Hematopoietic multipotent progenitor cell treated with erythropoietin and hydrocortisone succinate and interleukin-3 and kit ligand, for 6 days (in vitro differentiated cells): Measurements from ENCODE around the gene PIGT.

Source experiments
- DNase-seq: peaks from one replicate; pipeline ENCODE4 v3.0.0-alpha.2; 2015

Gene PIGT

DNA sequence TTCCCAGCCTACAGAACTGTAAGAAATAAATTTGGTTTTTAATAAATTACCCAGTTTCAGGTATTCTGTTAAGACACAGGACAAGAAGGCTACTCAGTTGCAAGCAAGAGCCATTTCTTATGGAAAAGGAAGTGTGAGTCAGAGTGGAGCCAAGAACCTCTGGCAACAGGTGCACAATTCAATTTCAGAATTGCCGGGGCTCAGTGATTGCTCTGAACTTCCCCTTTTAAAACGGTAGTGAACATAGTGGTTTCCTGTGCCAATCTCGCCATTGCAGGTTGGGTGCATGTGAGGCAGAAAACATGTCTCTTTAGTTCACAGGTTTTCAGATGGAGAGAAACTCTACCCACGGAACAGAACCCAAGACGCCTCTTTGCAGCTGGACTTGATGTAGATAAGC is 16.4 kb downstream of the PIGT start:
- peak; percentile 64 for DNase-seq

DNA sequence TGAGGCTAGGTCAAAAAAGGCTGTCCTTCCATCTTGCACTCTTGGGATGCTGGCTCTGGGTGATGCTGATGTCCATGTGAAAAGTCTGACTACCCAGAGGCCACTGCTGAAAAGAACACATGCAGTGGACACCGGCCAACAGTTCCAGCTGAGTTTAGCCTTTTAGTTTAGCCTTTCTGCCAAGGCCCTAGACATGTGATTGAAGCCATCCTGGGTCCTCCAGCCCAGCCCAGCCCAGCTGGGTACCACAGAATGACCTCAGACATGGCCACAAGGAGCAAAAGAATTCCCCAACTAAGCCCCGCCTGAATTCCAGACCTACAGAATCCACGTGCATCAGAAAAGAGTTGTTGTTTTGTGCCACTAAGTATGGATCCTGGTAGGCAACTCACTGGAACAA is 17.4 kb downstream of the PIGT start:
- no peak for DNase-seq

DNA sequence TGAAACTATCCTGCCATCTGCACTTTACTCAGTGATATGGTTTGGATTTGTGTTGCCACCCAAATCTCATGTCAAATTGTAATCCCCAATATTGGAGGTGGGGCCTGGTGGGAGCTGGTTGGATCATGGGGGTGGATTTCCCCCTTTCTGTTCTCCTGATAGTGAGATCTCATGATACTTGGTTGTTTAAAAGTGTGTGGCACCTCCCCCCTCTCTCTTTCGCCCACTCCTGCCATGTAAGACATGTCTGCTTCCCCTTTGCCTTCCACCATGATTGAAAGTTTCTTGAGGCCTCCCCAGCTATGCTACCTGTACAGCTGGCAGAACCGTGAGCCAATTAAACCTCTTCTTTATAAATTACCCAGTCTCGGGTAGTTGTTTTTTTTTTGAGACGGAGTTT is 18.0 kb downstream of the PIGT start:
- no peak for DNase-seq

DNA sequence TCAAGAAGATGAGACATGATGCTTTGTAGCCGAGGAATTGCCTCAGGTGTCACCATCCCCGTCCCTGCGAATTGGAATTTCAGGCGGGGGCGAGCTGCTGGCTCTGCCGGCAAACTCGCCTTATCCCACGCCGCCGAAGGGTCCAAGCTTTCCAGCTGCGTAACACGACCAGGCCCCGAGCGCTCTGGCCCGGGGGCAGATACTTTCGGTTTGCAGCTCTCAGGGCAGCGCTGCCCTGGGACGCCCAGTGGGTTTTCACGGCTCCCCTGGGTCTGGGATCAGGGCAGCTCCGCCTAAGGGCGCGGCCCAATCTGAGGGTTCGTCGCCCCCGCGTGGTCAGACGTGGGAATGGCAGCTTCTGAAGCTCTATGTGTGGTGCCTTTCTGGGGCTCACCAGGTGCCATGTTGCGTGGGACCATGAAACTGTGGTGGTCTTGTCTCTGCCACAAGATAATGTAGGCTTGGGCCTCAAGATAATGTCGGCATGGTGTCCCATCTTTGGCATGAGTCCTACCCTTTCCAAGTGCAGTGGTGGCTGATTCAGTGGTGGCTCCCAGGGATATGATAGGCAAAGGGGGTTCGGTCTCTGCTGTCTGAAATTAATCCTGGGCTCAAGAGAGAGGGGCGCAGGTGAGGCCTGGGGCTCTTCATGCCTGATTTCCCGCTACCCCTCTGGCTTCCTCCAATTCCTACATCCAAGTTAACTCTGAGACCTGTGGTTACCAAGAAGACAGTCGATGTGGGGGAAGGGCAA is 21.0 kb downstream of the PIGT start:
- peak; percentile 93 for DNase-seq

DNA sequence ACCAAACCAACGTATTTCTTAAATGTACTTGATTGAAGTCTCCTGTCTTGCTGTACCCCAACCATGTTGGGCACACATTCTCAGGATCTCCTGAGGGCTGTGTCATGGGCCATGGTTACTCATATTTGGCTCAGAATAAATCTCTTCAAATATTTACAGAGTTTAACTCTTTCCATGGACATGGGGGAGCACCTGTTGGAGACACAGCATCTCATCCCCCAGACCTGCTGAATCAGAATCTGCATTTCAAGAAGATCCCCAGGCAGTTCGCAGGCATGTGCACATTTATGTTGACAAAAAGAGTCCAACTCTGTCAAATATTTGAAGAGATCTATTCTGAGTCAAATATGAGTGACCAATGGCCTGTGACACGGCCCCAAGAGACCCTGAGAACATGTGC is 24.5 kb downstream of the PIGT start:
- no peak for DNase-seq

DNA sequence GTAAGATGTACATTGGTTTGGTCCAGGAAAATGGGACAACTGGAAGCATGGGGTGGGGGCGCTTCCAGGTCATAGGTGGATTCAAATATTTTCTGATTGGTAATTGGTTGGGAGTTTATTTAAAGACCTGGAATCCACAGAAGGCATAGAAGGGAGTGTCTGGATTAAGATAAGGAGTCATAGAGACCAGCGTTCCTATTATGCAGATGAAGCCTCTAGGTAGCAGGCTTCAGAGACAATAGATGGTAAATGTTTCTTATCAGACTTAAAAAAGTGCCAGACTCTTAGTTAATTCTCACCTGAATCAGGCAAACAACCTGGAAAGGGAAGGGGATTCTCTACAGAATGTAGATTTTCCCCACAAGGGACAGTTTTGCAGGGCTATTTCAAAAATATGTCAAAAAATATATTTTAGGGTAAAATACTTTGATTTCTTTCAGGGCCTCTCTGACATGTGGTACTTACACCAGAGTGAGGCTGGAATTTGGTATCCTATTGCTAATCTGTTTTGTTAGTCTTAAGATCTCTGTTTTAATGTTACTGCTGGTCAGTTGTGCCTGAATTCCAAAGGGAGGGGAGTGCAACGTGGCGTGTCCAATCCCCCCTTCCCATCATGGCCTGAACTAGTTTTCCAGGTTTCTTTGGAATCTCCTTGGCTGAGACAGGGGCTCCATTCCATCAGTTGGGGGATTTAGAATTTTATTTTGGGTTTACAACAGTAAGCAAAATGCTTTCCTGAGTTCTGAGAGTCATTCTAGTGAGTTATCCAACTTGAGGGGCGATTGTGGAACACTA is 25.1 kb downstream of the PIGT start:
- DNase-seq: no peak

DNA sequence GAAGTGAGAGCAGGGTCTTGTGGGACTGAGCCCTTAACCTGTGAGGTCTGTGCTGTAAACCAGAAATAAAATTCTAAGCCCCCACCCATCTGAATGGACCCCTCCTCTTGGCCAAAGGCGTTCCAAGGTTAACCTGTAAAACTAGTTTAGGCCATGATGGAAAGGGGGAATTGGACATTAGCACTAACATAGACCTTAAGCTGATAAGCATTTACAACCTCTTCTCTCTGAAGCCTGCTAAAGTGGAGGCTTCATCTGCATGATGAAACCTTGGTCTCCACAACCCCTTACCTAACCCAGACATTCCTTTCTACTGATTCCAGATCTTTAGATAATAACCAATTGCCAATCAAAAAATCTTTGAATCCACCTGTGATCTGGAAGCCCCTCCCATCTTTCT is 25.8 kb downstream of the PIGT start:
- DNase-seq: no peak

DNA sequence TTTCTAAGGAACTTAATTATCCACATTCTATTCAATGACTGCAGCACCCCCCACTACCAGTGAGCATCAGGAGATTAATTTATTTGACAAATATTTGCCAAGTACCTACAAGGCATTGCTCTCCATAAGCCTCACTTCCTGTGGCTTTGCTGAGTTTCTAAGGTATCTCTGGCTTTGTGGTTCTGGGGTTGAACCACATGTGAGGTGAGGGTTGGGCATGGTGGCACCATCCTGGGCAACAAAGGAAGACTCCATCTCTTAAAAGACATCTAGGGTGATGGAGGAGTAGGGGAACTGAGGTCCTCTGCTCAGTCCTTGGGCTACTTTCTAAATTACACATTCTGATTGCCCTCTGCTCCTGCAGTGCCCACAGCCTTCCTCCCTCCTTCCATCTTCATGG is 28.1 kb downstream of the PIGT start:
- DNase-seq: no peak

DNA sequence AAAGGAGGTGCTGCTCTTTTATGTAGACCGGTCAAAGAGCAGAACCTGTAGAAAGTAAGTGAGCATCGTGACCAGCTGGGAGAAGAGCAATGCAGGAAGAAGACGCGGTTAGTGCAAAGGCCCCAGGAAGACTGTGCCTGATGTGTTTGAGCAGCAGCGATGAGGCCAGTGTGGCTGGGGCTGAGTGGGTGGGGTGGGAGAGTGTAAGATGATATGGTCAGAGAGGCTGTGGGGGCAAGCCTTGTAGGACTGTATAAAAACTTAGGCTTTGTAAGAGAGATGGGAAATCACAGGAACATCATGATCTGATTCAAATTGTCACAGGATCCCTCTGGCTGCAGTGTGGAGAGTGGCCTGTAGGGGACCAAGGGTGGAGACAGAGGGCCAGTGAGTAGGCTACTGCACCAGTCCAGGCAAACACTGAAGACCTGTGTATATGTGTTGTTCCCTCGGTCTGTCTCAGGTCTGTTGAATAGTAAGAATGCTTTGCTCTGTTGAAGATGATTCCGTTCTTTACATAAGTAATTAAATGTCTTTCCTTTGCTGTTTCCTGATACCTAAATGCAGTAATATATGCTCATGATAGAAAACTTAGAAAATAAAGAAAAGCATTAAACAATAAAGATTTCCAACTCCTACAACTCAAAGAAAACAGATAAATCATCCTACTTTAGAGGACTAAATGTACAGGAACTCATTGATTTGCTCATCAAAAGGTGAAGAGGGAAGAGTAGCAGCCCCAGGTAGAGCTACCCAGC is 30.0 kb downstream of the PIGT start:
- DNase-seq: peak; percentile 70

DNA sequence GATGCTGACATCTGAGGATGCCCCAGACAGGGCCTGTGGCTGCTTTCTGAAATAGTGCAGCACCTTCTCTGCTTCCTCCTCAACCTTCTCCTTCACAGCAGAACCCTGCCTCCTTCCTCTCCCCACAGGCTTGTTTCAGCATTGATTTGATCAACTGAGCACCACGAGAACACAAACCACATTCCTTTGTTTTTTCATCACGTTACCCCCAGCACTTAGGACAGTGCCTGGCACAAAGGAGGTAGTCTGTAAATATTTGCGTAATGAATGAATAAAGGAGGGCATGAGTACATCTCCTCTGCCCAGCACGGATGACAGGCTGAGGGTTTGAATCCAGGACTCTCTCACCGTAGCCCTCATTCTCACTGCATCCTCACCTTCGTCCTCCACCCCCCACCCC is 32.3 kb downstream of the PIGT start:
- DNase-seq: no peak

DNA sequence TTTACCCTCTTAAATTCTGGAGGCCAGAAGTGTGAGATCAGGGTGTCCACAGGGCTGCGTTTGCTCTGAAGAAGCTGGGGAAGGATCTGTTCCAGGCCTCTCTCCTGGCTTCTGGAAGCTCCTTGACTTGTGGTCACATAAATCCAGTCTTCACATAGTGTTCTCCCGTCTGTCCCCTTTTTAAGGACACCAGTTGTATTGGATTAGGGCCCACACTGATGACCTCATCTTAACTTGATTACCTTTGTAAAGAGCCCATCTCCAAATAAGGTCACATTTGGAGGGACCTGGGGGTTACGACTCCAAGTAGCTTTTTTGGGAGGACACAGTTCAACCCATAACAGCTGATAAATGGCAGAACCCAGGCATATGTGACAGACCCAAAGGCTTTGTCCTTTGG is 33.6 kb downstream of the PIGT start:
- DNase-seq: no peak

DNA sequence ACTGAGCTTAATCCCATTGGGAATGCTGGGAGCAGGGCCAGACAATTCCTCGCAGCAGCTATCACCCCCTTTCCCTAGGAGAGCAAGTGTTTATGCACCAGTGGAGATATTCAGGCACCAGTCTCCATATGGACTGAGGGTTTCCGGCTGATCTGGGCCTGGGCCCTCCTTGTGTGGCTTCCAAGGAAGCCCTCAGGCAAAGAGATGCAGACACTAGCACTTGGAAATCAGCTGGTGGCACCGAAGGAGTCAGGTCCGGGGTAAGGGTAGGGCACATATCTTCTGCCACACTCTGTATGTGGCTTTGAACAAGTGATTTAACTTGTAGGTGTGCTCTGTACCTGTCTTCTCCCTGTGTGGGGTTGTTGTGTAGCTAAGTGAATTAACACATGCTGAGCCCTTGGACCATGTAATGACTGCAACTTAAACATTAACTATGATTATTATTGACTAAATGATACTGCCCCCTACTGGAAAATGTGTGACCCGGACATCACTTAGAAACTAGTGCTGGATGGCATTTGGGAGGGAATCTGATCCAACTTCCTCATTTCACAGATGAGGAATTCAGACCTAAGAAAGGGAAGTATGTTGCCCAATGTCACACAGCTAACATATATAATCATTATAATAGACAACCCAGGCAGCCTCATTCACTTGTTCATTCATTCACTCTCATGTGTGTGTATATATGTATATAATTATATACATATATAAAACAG is 34.3 kb downstream of the PIGT start:
- DNase-seq: peak; percentile 90

DNA sequence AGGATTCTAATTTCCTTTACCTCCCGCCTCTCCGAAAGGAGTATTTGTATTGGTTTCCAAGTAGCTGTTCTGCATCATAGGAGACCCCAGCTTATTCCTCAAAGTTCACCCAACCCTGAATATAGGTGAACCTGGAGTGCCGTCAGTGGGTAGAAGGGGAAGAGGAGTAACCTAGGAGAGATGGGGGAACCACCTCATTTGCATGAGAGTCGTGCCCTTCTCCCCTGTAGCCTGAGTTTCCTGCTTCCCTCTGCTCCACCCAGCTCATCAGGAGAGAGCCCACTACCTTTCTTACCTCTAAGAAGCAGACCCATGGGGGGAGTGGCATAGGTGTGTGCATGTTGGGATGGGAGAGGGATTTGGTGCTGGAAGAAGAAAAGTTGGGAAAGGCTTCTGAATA is 36.3 kb downstream of the PIGT start:
- no peak for DNase-seq

DNA sequence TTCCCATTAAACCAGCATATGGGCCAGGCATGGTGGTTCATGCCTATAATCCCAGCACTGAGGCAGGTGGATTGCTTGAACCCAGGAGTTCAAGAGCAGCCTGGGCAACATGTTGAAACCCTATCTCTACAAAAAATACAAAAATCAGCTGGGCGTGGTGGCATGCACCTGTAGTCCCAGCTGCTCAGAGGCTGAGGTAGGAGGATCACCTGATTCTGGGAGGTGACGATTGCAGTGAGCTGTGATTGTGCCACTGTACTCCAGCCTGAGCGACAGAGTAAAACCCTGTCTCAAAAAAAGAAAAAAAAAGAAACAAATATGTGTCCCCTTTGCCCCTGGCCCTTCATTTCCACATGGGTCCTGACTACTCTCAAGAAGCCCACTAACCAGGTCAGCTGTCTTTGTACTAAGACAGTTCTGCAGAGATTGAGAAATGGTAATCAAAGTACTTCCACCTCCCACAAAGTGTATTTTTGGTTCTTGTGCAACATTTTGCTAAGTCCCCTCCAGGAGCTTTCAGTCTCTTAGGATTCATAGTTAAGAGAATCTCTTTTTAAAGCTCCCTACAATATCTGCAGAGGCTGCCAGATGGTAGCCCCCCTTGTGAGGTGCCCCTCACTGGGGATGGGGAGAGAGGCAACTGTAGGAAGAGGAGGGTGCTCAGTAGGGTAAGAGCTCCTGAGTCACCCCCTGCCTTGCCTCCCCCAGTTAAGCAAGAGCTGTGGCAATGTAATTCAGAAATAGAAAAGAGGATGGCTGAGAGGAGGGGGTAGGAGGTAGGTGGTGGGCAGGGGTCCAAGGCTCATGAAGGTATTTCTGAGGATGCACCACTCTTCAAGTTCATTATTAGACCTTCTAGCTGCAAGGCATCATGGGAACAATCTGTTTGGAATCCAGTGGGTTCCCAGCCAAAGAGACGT is 37.1 kb downstream of the PIGT start:
- no peak for DNase-seq

DNA sequence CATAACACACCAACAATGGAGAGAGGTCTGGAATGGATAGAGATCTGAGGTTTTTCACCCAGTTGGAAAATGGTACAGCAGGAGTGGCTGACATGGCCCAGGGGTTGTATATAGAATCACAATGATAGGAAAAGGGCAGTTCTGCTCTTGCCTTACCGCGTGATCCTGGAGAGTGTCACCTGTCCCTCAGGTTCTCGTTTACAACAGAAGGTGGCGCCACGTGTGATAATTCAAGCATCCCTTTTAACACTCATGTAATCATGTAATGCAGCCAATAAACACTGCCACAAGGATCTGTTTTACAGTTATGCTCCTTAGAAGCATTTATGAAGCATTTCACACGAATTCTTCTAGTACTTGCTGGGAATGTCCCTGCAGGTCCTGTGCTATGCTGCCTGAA is 40.7 kb downstream of the PIGT start:
- peak; percentile 66 for DNase-seq

DNA sequence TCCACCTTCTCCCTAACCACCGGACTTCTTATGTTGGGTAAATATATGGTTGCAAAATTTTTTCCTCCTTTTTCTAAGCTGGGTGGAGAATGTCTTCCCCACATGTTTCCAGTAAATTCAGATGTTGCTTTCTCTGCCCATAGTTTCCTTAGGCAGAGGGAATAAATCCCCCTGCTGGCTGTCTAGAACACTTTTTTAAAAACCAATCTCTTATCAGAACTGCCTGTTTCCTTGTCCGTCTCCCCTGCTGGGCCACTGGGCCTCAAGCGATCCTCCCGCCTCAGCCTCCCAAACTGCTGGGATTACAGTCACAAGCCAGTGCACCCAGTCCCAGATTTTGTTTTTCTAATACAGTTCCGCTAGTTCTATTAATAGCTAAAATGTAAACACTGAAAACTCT is 43.7 kb downstream of the PIGT start:
- DNase-seq: peak; percentile 44

DNA sequence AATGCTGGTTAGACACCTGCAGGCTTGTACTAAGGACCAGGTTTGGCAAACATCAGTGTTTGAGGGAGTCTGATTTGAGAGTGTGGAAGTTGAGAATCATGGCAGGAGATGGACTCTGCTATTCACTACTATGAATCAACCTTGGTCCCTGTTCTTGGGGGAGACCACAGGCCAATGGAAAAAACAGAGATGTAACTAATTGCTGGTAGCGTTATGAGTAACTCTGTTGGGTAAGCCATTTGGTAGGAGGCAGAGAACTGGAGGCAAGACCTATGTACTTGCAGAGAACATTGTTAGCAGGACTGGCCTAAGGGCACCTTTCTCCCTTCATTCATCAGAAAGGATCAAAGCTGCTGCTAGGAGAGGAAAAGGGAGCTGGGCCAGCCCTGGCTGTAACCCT is 45.3 kb downstream of the PIGT start:
- no peak for DNase-seq

DNA sequence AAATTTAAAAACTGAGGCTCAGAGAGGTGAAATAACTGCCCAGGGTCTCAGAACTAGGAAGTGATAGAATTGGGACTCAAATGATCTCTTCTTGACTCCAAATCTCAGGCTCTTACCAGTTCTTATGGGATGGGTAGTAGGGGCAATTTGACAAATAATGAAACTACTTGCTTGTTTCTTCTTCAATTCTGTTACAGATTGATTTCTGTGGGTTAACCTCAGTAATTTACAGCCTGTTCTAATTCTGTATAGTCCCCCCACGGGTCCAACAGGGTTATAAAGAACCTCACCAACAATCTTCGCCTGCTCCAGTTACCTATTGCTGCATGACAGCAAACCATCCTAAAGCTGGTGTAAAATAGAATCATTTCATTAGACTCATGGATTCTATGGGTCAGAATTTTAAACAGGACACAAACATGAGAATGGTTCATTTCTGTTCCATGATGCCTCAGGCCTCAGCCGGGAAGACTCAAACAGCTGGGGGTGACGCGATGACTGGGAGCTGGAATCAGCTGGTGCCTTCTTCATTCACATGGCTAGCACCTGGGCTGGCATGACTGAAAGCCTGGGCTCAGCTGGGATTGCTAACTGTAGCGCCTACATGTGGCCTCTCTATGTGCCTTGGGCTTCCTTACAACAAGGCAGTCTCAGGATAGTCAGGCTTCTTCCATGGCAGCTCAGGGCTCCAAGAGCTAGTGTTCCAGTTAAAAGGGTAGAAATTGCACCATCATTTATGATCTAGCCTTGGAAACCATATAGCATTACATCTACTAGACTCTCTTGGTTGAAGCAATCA is 47.0 kb downstream of the PIGT start:
- no peak for DNase-seq

DNA sequence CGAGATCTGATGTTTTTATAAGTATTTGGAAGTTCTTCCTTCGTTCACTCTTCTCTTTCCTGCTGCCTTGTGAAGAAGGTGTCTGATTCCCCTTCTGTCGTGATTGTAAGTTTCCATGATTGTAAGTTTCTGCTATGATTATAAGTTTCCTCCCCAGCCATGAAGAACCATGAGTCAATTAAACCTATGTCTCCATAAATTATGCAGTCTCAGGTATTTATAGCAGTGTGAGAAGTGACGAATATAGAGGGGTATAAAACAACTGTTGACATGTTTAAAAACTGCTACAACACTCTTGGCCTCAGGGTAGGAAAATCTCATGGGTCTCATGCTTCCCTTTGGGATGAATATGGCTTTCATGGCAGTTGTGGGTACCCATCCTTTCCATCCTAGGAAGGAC is 47.8 kb downstream of the PIGT start:
- DNase-seq: no peak

DNA sequence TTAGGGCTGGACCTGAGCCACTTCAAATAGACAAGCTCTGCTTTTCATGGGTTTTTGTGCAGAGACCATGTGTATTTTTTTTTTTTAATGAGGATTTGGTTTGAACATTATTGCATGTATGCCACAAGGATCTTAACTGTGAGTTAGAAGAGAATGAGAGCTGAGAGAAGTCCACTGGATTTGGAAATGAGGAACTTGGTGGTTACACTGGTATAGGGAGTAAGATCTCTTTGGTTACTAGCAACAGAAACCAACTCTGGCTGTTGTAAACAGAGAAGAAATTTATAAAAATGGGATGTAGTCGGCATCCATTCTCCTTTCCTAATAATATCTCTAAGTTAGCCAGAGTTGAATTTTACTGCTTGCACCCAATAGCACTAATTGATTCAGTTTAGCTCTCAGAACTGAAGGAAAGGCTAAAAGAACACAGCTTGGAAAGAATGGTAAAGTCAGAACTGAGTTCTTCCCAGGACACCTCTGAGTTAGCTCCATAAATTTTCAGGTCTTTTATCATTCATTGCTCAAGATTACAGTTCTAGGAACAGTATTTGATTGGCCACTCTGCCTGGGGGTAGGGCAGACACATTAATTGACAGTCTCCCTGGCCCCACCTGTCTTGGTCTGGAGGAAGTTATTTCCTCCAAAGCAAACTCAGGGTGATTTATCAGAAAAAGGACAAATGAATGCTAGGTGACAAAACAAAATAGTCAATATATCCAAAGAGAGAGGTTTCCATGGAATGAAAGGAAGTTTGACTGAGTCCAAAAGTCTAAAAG is 49.7 kb downstream of the PIGT start:
- peak; percentile 31 for DNase-seq
